Keratinocyte (primary cell): Measurements from ENCODE around the gene CDCA5. TPM values are rescaled to one million over a fixed set of nuclear protein-coding genes. Genes with fewer than 3 reads are reported as not detected.

Experiments used
- DNase-seq: peaks from one replicate; pipeline ENCODE4 v3.0.0-alpha.2; 2011; ENCODE audit warnings: low read depth, missing footprints, low spot score
- FAIRE-seq: peaks from 2 replicates; lab custom pipeline; 2011; peaks lifted over from hg19 to GRCh38; lab: Jason Lieb, UNC
- H2AFZ ChIP-seq: 2 replicates; pipeline ENCODE4 v1.6.0; 2012; ENCODE audit warnings: low read length, control low read depth, inconsistent platforms; ENCODE audit not compliant: control insufficient read depth
- H3K27ac ChIP-seq: 2 replicates; pipeline ENCODE4 v1.5.1; 2011; ENCODE audit warnings: low read length; ENCODE audit not compliant: control insufficient read depth, insufficient read depth
- H3K27me3 ChIP-seq: 3 replicates; pipeline ENCODE4 v1.6.0; 2011; ENCODE audit warnings: low read length; ENCODE audit not compliant: control insufficient read depth, insufficient read depth; ENCODE audit errors: extremely low read depth
- H3K36me3 ChIP-seq, 2 experiments: 2 replicates in 1 of 2; 3 replicates in 1 of 2; pipeline ENCODE4 v1.5.1; 2011; ENCODE audit warnings: low read length in 2 of 2, mild to moderate bottlenecking in 1 of 2; ENCODE audit not compliant: control insufficient read depth in 2 of 2, insufficient read depth in 2 of 2; ENCODE audit errors: extremely low read depth in 1 of 2
- H3K4me1 ChIP-seq: 3 replicates; pipeline ENCODE4 v1.5.1; 2011; ENCODE audit warnings: low read length; ENCODE audit not compliant: control insufficient read depth, insufficient read depth; ENCODE audit errors: extremely low read depth
- H3K4me2 ChIP-seq: 3 replicates; pipeline ENCODE4 v1.6.0; 2011; ENCODE audit warnings: low read depth, low read length; ENCODE audit not compliant: control insufficient read depth, insufficient read depth; ENCODE audit errors: extremely low read depth
- H3K4me3 ChIP-seq, 3 experiments: fragments of 200-600 bp in 1 of 3; sonication (generic) in 1 of 3; 2 replicates in 2 of 3; 3 replicates in 1 of 3; pipeline ENCODE4 v1.5.1; 2011 to 2016; ENCODE audit warnings: low read length in 3 of 3, mild to moderate bottlenecking in 3 of 3, control low read depth in 2 of 3, inconsistent platforms in 1 of 3, low read depth in 1 of 3, mixed read lengths in 1 of 3, mixed run types in 1 of 3, moderate library complexity in 1 of 3; ENCODE audit not compliant: control insufficient read depth in 2 of 3, insufficient read depth in 2 of 3; ENCODE audit errors: extremely low read depth in 1 of 3
- H3K79me2 ChIP-seq: 2 replicates; pipeline ENCODE4 v1.6.0; 2012; ENCODE audit warnings: low read length; ENCODE audit not compliant: control insufficient read depth, insufficient read depth
- H3K9ac ChIP-seq: 3 replicates; pipeline ENCODE4 v1.6.0; 2011; ENCODE audit warnings: low read length; ENCODE audit not compliant: control insufficient read depth, insufficient read depth; ENCODE audit errors: extremely low read depth
- H3K9me1 ChIP-seq: 3 replicates; pipeline ENCODE4 v1.6.0; 2011; ENCODE audit warnings: low read length; ENCODE audit not compliant: control insufficient read depth, insufficient read depth; ENCODE audit errors: extremely low read depth
- H3K9me3 ChIP-seq: 2 replicates; pipeline ENCODE4 v1.5.1; 2012; ENCODE audit warnings: low read depth, low read length; ENCODE audit not compliant: control insufficient read depth
- H4K20me1 ChIP-seq: 3 replicates; pipeline ENCODE4 v1.6.0; 2011; ENCODE audit warnings: low read length; ENCODE audit not compliant: control insufficient read depth, insufficient read depth; ENCODE audit errors: extremely low read depth
- CTCF ChIP-seq, 3 experiments: IDR thresholded peaks in 1 of 3; conservative IDR thresholded peaks in 1 of 3; optimal IDR thresholded peaks in 1 of 3; 2 replicates in 2 of 3; 3 replicates in 1 of 3; pipeline versions ENCODE3 to v1.5.1; 2011; ENCODE audit warnings: low read length in 3 of 3, mild to moderate bottlenecking in 3 of 3, moderate library complexity in 2 of 3, control low read depth in 1 of 3, inconsistent platforms in 1 of 3; ENCODE audit not compliant: insufficient read depth in 2 of 3; ENCODE audit errors: extremely low read depth in 1 of 3
- EZH2 ChIP-seq: IDR thresholded peaks from one replicate; pipeline ENCODE4 v1.6.1; 2012; ENCODE audit warnings: inconsistent platforms, mild to moderate bottlenecking, low read length, moderate library complexity
- dilution Hi-C: fragments of 300-500 bp; cut with MboI; formaldehyde crosslinking; loops from one replicate; pipeline ENCODE4 v1.7.0; 2020; ENCODE audit warnings: low sequenced_read_pairs; ENCODE audit not compliant: extremely low pct_ligation_motif_present
- polyA plus RNA-seq, 5 experiments: library from polyadenylated mRNA; depleted of rRNA in 3 of 5; stranded (reverse) in 3 of 5; stranded (forward) in 1 of 5; unstranded in 1 of 5; fragments of >200 nt; gene quantifications; 1 replicate in 1 of 5; 2 replicates in 3 of 5; 3 replicates in 1 of 5; pipeline versions ENCODE4 v1.2.1 to v1.2.3, GENCODE V29; 2011 to 2012; ENCODE audit warnings: missing spikeins in 2 of 5, low read depth in 1 of 5, low replicate concordance in 1 of 5

The CDCA5 gene
- polyA plus RNA-seq, 1 donor (not counting 4 experiments of a cell fraction or from before 2014, with no cell fraction given): 8.0 TPM

- FAIRE-seq (no peak), DNase-seq (no peak)
- TF ChIP-seq CTCF (optimal IDR thresholded peaks at IDR 0.05 in 1 of 3, IDR thresholded peaks at IDR 0.05 in 1 of 3, conservative IDR thresholded peaks at IDR 0.05 in 1 of 3; ENCODE audit: extremely low read depth in 1 of 3, insufficient read depth in 2 of 3, low read length in 3 of 3) (no peak), EZH2 (no peak)
- Histone ChIP-seq H3K79me2 (peaks cover 19% of the 10 kb centered on the region), H3K4me2 (no peak overlapping the region), H2AFZ (no peak overlapping the region), H3K36me3 (peaks cover 15 to 18% of the 10 kb centered on the region in 2 experiments), H3K27me3 (no peaks in the 10 kb centered on the region), H3K9me1 (peaks cover 2% of the 10 kb centered on the region), H3K9ac (no peak overlapping the region), H3K9me3 (no peaks in the 10 kb centered on the region), H3K27ac (no peak overlapping the region), H4K20me1 (no peaks in the 10 kb centered on the region), H3K4me3 (no peak overlapping the region), H3K4me1 (peaks cover 33% of the 10 kb centered on the region)
- dilution Hi-C loops: no loop called here
Measured at GRCh38 chr11:65114538-65115171, 30.8 kb upstream of the CDCA5 start.

- Histone ChIP-seq H3K36me3 (peaks cover 14 to 15% of the 10 kb centered on the region in 2 experiments), H3K9me1 (peaks cover 2% of the 10 kb centered on the region), H3K4me3 (no peak overlapping the region), H3K79me2 (peaks cover 18% of the 10 kb centered on the region), H2AFZ (no peak overlapping the region), H3K9me3 (no peaks in the 10 kb centered on the region), H3K4me2 (no peak overlapping the region), H3K27me3 (no peaks in the 10 kb centered on the region), H3K9ac (no peak overlapping the region), H3K27ac (no peak overlapping the region), H3K4me1 (peaks cover 32% of the 10 kb centered on the region), H4K20me1 (no peaks in the 10 kb centered on the region)
- DNase-seq (no peak), FAIRE-seq (no peak)
- no peak for TF ChIP-seq CTCF (optimal IDR thresholded peaks at IDR 0.05 in 1 of 3, IDR thresholded peaks at IDR 0.05 in 1 of 3, conservative IDR thresholded peaks at IDR 0.05 in 1 of 3; ENCODE audit: extremely low read depth in 1 of 3, insufficient read depth in 2 of 3, low read length in 3 of 3)
- TF ChIP-seq EZH2: no peak
- dilution Hi-C loops: no loop called here
Measured at GRCh38 chr11:65113839-65114238, 30.0 kb upstream of the CDCA5 start.
